Fibroblast of pulmonary artery (primary cell): Measurements from ENCODE around the gene TCEANC2.
A peak's percentile ranks its signal among the peaks of the same experiment; 100 is the strongest.
"Not testable (repeated sequence)": the region's sequence is repeated elsewhere in the genome, so short reads cannot be mapped to it uniquely, and the experiment has no call there.

Experiments used
- DNase-seq: peaks from one replicate; pipeline ENCODE4 v3.0.0-alpha.2; 2010; ENCODE audit warnings: low read depth
- H3K4me3 ChIP-seq: replicated peaks from 2 replicates; pipeline ENCODE4 v1.5.1; 2011; ENCODE audit warnings: low read depth, mild to moderate bottlenecking, control low read depth, low read length, moderate library complexity
- TF ChIP-seq, protein P1 (sequence below): IDR thresholded peaks from 2 replicates; pipeline ENCODE4 v1.5.1; 2011; ENCODE audit warnings: mild to moderate bottlenecking, control low read depth, low read length, inconsistent platforms; ENCODE audit errors: missing control alignments

Gene TCEANC2

DNA sequence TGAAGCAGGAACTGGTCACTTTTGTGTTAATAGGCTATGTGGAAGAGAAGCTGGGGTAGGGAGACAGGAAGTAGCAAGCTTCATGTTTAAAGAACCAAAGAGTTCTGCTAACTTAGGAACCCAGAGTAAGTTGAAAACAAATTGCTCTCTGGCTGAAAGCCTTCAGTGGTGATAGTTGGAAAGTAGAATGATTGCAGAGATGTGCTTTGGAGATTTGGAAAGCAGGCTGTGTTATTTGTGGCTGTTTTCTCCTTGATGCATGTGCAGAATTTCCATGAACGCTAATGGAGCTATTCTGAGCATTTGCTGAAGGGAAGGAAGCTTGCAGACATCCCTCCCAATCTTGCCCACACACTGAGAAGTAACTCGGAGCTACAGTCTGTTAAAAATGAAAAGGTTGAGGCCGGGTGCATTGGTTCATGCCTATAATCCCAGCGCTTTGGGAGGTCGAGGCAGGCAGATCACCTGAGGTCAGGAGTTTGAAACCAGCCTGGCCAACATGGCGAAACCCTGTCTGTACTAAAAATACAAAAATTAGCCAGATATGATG lies 45.7 kb downstream of the TCEANC2 start:
- TF ChIP-seq, protein P1, sequence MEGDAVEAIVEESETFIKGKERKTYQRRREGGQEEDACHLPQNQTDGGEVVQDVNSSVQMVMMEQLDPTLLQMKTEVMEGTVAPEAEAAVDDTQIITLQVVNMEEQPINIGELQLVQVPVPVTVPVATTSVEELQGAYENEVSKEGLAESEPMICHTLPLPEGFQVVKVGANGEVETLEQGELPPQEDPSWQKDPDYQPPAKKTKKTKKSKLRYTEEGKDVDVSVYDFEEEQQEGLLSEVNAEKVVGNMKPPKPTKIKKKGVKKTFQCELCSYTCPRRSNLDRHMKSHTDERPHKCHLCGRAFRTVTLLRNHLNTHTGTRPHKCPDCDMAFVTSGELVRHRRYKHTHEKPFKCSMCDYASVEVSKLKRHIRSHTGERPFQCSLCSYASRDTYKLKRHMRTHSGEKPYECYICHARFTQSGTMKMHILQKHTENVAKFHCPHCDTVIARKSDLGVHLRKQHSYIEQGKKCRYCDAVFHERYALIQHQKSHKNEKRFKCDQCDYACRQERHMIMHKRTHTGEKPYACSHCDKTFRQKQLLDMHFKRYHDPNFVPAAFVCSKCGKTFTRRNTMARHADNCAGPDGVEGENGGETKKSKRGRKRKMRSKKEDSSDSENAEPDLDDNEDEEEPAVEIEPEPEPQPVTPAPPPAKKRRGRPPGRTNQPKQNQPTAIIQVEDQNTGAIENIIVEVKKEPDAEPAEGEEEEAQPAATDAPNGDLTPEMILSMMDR: no peak
- H3K4me3 ChIP-seq: no peak overlapping the region
- DNase-seq: no peak

DNA sequence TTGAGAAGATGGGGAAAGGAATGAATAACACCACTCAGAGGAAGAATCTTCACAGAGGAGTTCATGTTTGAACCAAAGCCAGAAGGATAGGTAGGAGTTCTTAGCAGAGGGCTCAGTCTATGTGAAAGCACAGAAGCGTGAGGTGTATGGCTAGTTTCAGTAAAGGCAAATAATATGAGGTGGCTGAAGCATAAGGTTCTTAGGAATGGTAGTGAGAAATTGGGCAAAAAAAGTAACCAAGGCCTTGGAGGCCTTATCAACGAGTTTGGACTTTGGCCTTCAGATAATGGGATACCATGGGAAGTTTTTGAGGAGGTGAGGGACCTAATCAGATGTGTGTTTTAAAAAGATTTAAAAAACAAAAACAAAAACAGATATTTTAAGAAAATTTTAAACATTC lies 47.1 kb downstream of the TCEANC2 start:
- TF ChIP-seq, protein P1: no peak
- DNase-seq: no peak
- H3K4me3 ChIP-seq: no peak overlapping the region

DNA sequence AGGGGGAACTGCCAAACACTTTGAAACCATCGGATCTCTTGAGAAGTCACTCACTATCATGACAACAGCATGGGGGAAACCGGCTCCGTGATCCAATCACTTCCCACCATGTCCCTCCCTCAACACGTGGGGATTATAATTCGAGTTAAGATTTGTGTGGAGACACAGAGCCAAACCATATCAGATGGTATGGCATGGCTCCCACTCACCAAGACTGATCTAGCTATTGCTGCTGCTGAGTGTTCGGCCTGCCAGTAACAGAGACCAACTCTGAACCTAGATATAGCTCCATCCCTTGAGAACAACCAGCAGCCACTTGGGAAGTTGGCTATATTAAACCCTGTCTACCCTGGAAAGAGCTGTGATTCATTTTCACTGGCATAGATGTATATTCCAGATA lies 50.0 kb downstream of the TCEANC2 start:
- DNase-seq: no peak
- TF ChIP-seq, protein P1: no peak

DNA sequence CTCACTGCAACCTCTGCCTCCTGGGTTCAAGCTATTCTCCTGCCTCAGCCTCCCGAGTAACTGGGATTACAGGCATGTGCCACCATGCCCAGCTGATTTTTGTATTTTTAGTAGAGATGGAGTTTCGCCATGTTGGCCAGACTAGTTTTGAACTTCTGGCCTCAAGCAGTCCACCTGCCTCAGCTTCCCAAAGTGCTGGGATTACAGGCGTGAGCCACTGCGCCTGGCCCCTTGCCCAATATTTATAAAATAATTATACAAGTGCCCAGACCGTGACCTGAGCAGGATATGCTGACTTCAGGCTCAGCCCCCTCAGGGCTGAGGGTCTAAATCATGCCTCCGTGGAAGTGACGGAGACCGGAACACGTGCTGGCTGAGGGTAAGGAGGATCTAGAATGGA lies 51.2 kb downstream of the TCEANC2 start:
- not testable (repeated sequence) for DNase-seq

More for the DNA sequence above, 50.0 kb downstream of the TCEANC2 start:
- H3K4me3 ChIP-seq: no peak overlapping the region

DNA sequence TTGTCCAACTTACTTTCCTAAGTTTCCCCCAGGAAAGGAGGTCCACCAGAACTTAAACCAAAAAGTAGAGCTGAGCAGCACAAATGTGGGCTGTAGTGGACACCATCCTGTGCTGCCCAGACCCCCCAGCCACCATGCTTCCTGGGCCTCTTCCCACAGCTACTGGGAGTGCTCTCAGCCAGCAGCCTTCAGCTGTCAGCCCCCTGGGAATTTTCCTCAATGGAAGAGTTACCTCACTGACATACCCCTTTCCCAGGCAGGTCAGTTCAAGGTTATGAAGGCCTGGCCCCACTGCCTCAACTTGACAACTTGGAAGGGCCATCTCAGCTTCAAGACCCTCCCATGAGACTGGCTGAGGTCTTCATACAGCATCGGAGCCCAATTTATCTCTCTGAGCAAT lies 51.7 kb downstream of the TCEANC2 start:
- no peak for DNase-seq
- H3K4me3 ChIP-seq: no peak overlapping the region
- TF ChIP-seq, protein P1: no peak

More for the DNA sequence above, 51.2 kb downstream of the TCEANC2 start:
- H3K4me3 ChIP-seq: not testable (repeated sequence)

DNA sequence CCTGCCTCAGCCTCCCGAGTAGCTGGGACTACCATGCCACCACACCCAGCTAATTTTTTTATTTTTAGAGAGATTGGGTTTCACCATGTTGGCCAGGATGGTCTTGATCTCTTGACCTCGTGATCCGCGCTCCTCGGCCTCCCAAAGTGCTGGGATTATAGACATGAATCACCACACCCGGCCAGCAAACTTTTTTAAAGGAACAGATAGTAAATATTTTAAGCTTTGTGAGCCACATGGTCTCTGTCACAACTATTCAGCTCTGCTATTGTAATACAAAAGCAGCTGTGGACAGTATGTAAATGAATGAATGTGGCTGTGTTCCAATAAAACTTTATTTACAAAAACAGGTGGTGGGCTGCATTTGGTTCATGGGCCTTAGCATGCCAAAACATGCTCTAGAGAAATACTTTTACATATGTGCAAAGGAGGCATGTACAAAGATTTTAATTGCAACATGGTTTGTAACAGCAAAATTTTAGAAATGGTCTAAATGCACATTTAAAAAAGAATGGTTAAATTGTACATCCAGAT lies 52.4 kb downstream of the TCEANC2 start:
- no peak overlapping the region for H3K4me3 ChIP-seq
- no peak for DNase-seq
- TF ChIP-seq, protein P1: no peak

DNA sequence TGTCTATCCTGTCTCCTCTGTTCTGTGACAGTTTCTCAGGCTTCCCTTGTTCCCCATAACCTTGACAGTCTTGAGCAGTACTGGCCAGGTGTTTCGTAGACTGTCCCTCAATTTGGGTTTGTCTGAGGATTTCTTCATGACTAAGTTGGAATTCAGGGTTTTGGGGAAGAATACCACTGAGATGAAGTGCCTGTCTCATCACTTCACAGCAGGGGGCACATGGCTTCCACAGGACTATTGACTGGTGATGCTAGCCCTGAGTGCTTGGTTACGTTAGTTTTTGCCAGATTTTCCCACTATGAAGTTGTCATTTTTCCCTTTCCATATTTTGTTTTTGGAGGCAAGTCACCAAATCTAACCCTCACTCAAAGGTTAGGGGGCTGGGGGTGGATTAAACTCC lies 53.7 kb downstream of the TCEANC2 start:
- H3K4me3 ChIP-seq: no peak overlapping the region
- TF ChIP-seq, protein P1: peak; percentile 34
- peak; percentile 33 for DNase-seq
